ENCODE data around the gene MKLN1.

GRCh38 chr7:131506597-131506996, 178.9 kb downstream of the MKLN1 start:
- TF ChIP-seq CTCF (IDR thresholded peaks at IDR 0.05) (no peak), POLR2A (IDR thresholded peaks at IDR 0.05) (no peak)
